IgD-negative memory B cell (primary cell): ENCODE measurements around the gene HYDIN. TPM values are rescaled to one million over a fixed set of nuclear protein-coding genes. Genes with fewer than 3 reads are reported as not detected.

Experiments
- H3K27ac Mint-ChIP-seq, 3 donors: one replicate each; pipeline ENCODE4 v1.8.0; 2020 to 2022; ENCODE audit warnings: mild to moderate bottlenecking in 3 of 3, mixed read lengths in 3 of 3, moderate library complexity in 1 of 3
- H3K27me3 Mint-ChIP-seq: one replicate; pipeline ENCODE4 v1.8.0; 2021; ENCODE audit warnings: mixed read lengths
- H3K36me3 Mint-ChIP-seq: one replicate; pipeline ENCODE4 v1.8.0; 2020; ENCODE audit warnings: mild to moderate bottlenecking, mixed read lengths
- H3K4me1 Mint-ChIP-seq, 3 donors: one replicate each; pipeline ENCODE4 v1.8.0; 2020 to 2022; ENCODE audit warnings: mixed read lengths in 3 of 3, mild to moderate bottlenecking in 1 of 3
- H3K4me3 Mint-ChIP-seq, 4 donors: one replicate each; pipeline ENCODE4 v1.8.0; 2020 to 2022; ENCODE audit warnings: mild to moderate bottlenecking in 4 of 4, mixed read lengths in 4 of 4, moderate library complexity in 3 of 4
- H3K9me3 Mint-ChIP-seq, 3 donors: one replicate each; pipeline ENCODE4 v1.8.0; 2020 to 2021; ENCODE audit warnings: mixed read lengths in 3 of 3, mild to moderate bottlenecking in 1 of 3
- polyA plus RNA-seq: library from polyadenylated mRNA; unstranded; fragments of 300-500 nt; fragmentation: Illumina TruSeq; gene quantifications from one replicate; pipeline ENCODE4 v1.2.3, GENCODE V29; 2021

HYDIN gene
- polyA plus RNA-seq, 1 donor from 2014 or later, result not detected

DNA sequence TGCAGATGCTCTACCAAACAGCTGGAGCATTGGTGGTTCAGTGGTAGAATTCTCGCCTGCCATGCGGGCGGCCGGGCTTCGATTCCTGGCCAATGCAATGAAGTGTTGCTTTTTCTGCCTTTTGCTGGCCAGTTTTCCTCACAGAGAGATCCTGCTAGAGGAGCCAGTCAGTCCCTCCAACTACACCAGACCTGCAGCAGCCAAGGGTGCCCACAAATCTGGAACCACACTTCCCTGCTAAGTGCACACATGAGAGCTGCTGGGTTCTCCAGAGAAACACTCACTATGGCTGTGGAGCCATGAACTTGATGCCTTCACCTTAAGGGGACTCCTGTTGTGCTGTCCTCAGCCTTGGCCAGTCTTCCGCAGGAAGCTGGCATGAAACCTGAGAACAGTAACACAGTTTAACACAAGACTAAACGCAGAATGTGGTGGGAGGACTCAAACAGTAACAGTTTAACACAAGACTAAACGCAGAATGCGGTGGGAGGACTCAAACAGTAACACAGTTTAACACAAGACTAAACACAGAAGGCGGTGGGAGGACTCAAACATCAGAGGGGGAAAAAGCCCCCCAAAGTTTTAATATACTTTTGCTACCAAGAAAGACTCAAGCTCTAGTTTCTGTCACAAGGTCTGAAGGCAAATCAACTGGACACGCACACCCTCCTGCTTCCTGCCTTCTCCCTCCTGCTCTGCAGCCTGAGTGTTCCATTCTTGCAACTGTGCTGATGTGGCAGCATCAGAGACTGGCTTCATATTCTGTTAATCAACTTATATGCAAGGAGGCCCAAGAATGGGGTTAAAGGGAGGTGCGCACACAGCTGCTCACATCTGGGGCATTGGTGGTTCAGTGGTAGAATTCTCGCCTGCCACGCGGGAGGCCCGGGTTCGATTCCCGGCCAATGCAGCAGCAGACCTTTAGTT, 441.6 kb downstream of the HYDIN start:
- Mint-ChIP-seq H3K27me3 (no peaks in the 10 kb centered on the region), H3K4me3 (no peak overlapping the region), H3K36me3 (peaks cover 1% of the 10 kb centered on the region), H3K9me3 (no peaks in the 10 kb centered on the region), H3K27ac (no peak overlapping the region), H3K4me1 (peaks cover 9 to 19% (median 16%) of the 10 kb centered on the region in 3 donors)

DNA sequence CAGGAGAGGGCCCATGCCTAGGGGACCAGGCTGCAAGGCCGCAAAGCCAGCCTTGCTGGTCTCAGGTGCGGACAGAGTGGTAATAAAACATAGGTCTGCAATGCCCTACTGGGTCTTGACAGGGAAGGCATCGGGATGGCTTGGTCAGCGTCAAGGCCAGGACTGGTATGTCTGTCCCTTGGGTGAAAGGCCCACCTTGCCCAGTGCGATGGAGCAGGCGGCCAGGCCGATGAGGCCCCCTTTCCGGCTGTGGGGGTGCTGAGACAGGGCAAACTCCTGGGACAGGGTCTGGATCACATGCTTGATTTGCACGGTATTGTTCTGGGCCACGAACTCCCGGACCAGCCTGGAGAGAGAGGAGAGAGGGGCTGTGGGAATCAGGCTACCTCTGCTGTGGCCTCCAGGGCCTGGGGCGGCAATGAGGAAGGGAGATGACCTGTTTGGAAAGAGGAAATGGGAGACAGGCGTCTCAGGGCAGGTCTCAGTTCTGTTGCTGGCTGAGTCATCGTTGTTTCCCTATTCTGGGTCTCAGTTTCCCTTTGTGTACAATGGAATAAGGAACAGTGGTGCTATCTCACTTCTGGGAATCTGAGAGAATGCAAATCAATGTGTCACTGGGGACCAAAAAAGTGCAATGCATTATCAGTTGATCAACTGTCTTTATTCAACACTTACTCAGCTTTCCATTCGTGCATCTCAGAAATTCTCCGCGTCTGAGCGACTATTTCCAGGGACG, 444.3 kb downstream of the HYDIN start:
- no peaks in the 10 kb centered on the region for H3K9me3 Mint-ChIP-seq
- peaks cover 5% of the 10 kb centered on the region for H3K36me3 Mint-ChIP-seq
- H3K27me3 Mint-ChIP-seq, result no peaks in the 10 kb centered on the region
- H3K4me3 Mint-ChIP-seq, result no peak overlapping the region
- H3K4me1 Mint-ChIP-seq, result peaks cover 0 to 6% (median 6%) of the 10 kb centered on the region in 3 donors
- no peak overlapping the region for H3K27ac Mint-ChIP-seq

DNA sequence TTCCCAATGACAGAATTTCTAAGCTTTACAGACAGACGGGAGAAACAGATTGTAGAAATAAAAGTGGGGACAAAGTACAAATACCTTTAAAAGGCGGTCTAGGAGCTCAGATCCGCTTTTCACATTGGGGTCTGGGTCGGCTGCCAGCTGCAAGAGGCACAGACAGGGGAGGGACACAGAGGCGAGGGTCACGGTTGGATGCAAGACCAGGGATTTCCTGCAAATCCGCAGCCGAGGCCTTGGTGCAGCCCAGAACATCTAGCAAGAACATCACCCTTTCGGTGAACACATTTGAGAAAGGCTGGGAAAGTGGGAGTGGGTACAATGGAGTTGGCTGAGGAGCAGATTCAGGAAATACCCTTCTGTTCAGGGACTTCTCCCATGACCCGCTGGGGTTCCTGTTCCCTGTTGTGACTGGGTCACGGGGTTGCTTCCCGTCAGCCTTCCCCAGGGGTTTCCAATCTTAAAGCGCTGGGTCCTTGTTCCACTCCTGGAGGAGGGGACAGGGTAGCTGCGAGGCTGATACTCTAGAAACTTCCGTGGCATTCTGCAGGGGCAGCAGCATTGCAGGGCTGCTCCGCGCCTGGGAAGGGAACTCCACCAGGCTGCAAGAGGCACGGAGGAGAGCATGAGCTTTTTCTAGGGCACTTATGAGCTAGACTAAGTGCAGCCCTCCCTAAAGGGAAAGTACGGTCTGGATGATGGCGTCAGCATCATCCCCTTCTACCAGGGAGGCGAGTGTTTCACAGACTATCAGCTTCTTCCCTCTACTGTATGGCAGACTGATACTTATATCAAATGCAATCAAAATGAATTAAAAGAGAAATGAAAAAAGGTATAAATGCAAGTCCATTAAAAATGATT, 445.6 kb downstream of the HYDIN start:
- no peaks in the 10 kb centered on the region for H3K9me3 Mint-ChIP-seq
- no peaks in the 10 kb centered on the region for H3K27me3 Mint-ChIP-seq
- peaks cover 5% of the 10 kb centered on the region for H3K36me3 Mint-ChIP-seq
- no peak overlapping the region for H3K4me3 Mint-ChIP-seq
- H3K4me1 Mint-ChIP-seq, result peaks cover 0 to 4% (median 2%) of the 10 kb centered on the region in 3 donors
- H3K27ac Mint-ChIP-seq, result no peak overlapping the region

DNA sequence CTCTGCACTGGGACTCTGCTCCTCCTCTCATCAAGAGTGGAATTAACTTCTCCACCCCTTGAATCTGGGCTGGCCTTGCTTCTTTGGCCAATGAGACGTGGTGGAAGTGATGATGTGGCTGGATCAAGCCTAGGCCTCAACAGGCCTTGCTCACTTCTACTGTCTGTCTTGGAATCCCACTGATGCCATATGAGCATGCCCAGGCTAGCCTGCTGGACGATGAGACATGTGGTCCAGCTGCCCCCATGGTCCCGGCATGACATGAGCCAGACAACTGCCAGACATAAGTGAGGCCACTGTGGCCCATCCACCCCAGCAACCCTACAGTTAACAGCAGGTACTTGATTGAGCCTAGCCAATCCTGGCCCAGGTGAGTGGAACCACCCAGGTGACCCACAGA, 448.3 kb downstream of the HYDIN start:
- no peak overlapping the region for H3K27ac Mint-ChIP-seq
- no peaks in the 10 kb centered on the region for H3K9me3 Mint-ChIP-seq
- peaks cover 9% of the 10 kb centered on the region for H3K36me3 Mint-ChIP-seq
- no peak overlapping the region for H3K4me3 Mint-ChIP-seq
- H3K27me3 Mint-ChIP-seq, result no peaks in the 10 kb centered on the region
- no peaks in the 10 kb centered on the region for H3K4me1 Mint-ChIP-seq

DNA sequence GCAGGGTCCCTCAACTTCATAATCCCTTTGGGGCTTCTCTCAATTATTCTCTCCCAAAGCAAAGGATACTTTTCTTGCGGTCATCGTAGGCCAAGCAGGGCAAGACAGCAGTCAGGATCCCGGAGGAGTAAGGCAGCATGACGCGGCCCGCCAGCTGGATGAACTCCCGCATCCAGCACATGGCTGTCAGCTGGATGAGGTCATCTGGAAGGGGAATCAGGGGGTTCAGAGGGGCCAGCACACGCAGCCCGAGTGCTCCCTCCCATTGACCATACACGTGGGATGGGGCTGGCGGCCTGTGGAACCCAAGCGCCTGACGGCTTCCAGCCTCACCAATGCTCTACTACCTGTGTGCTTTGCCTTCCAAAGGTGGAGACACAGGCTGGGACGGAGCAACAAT, 448.7 kb downstream of the HYDIN start:
- no peaks in the 10 kb centered on the region for H3K27me3 Mint-ChIP-seq
- H3K36me3 Mint-ChIP-seq, result peaks cover 9% of the 10 kb centered on the region
- H3K4me3 Mint-ChIP-seq, result no peak overlapping the region
- no peaks in the 10 kb centered on the region for H3K4me1 Mint-ChIP-seq
- H3K27ac Mint-ChIP-seq, result no peak overlapping the region
- no peaks in the 10 kb centered on the region for H3K9me3 Mint-ChIP-seq

DNA sequence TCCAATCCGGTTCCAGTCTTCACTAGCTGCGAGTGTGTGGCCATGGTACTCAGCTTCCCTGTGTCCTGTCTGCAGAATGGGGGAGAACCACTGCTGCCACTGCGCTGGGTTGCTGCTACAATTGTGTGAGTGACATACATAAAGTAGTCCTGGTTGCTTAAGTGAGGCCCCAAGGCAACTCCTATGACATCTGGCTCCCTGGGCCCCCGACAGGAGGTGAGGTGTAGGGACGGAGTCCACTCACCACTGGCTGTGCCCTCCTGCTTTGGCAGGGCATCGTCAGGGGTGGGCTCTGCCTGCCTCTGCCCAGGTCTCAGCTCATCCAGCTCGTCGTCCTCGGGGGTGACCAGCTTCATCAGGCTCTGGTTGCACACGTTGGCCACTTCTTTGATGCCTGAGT, 450.0 kb downstream of the HYDIN start:
- Mint-ChIP-seq H3K9me3 (no peaks in the 10 kb centered on the region), H3K27ac (no peak overlapping the region), H3K4me1 (no peaks in the 10 kb centered on the region), H3K4me3 (peak overlapping the region in 1 of 4 donors; percentile 23), H3K27me3 (no peaks in the 10 kb centered on the region), H3K36me3 (peaks cover 9% of the 10 kb centered on the region)

DNA sequence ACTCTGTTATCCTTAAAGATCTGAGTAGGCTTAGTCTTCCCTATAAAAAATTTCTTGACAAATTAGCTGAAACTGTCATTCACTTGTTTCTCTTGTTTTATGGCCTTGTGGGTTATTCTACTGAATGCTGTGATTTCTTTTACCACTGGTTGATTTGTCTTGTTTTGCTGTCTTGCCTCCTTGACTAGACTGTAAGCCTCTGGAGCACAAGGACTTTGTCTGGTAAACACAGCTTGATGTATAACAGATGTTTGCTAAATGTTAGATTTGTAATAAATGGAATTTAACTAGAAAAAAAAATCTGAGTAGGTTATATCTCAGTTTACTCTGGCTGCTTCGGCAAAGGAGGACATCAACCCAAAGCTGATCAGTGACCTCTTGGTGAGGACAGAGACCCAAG, 451.2 kb downstream of the HYDIN start:
- Mint-ChIP-seq H3K9me3 (no peaks in the 10 kb centered on the region), H3K27ac (no peak overlapping the region), H3K36me3 (peaks cover 11% of the 10 kb centered on the region), H3K4me3 (no peak overlapping the region), H3K27me3 (no peaks in the 10 kb centered on the region), H3K4me1 (no peaks in the 10 kb centered on the region)

DNA sequence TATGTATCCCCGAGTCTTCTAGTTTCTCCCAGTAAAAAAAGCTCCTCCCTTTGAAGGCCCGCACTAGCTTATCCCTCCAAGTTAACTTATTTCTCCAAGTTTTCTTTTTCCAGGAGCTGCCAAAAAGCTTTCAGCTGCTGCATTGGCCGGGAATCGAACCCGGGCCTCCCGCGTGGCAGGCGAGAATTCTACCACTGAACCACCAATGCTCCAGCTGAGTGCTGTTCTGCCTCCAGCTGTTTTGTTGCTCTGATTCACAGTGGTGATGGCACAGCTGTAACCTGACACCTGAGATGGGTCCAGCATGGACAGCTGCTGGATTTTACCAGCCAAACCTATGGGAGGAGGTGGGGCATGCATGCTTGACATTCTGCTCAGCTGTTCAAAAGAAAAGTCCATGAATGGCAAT, 451.6 kb downstream of the HYDIN start:
- Mint-ChIP-seq H3K4me3 (no peak overlapping the region), H3K9me3 (no peaks in the 10 kb centered on the region), H3K27ac (no peak overlapping the region), H3K36me3 (peaks cover 11% of the 10 kb centered on the region), H3K4me1 (no peaks in the 10 kb centered on the region), H3K27me3 (no peaks in the 10 kb centered on the region)

DNA sequence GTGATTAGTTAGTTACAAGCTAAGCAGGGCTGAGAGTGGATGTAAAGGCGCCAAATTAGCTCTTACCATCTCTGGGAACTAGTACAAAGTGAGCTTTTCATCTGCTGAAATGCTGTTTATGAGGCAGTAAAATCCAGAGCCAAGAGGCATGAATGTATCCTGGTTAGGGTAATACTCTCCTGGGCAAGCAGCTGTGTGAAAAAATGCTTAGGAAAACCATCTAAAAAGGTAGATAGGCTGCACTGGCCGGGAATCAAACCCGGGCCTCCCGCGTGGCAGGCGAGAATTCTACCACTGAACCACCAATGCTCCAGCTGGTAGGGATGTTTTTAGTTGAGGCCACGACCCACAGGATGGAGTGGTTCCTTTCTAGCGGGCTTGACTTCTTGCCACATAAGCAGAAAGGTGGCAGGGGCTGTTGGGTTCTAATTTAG, 452.5 kb downstream of the HYDIN start:
- Mint-ChIP-seq H3K36me3 (peaks cover 15% of the 10 kb centered on the region), H3K4me1 (no peaks in the 10 kb centered on the region), H3K9me3 (no peaks in the 10 kb centered on the region), H3K27ac (no peak overlapping the region), H3K4me3 (no peak overlapping the region), H3K27me3 (no peaks in the 10 kb centered on the region)

DNA sequence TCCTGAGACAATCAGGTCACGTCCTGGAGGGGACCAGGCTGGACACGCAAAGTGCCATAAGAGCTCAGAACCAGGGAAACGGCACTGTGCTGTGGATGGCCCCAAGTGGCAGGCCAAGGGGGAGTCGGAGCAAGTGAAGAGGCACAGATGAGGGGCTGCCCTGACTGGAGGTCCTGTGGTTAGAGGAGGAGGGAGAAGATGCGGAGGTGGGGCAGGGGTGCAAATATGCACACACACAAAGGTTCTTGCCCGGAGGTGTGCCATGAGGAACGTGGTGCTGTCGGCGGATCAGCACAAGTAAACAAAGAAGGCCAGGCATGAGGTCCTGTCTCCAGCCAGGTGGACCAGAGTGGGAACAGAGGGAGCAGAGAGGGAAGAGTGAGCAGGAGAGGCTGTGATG, 453.0 kb downstream of the HYDIN start:
- Mint-ChIP-seq H3K4me1 (no peaks in the 10 kb centered on the region), H3K4me3 (peak overlapping the region in 1 of 4 donors; percentile 39), H3K27me3 (no peaks in the 10 kb centered on the region), H3K36me3 (peaks cover 15% of the 10 kb centered on the region), H3K9me3 (no peaks in the 10 kb centered on the region), H3K27ac (no peak overlapping the region)

DNA sequence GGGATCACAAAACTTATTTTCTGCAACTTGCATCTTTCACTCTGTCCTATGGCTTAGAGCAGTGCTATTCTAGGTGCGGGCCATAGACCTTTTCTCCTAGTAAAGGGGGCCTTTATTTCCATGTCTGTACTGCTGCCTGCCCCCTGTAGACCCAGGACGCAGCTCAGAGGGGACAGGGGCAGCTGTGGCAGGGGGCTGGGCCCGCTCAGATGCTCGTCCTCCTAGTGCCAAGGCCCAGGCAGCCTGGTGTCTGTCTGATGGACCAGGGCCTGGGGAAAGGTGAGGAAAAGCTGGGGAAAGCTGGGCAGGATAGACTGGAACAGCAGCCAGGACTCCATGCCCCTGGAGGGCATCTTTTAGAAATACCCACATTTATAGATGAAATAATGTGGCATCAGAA, 455.1 kb downstream of the HYDIN start:
- no peak overlapping the region for H3K4me3 Mint-ChIP-seq
- no peak overlapping the region for H3K27ac Mint-ChIP-seq
- no peaks in the 10 kb centered on the region for H3K9me3 Mint-ChIP-seq
- no peaks in the 10 kb centered on the region for H3K27me3 Mint-ChIP-seq
- H3K36me3 Mint-ChIP-seq, result peaks cover 13% of the 10 kb centered on the region
- peaks cover 0 to 2% (median 0%) of the 10 kb centered on the region in 3 donors for H3K4me1 Mint-ChIP-seq

DNA sequence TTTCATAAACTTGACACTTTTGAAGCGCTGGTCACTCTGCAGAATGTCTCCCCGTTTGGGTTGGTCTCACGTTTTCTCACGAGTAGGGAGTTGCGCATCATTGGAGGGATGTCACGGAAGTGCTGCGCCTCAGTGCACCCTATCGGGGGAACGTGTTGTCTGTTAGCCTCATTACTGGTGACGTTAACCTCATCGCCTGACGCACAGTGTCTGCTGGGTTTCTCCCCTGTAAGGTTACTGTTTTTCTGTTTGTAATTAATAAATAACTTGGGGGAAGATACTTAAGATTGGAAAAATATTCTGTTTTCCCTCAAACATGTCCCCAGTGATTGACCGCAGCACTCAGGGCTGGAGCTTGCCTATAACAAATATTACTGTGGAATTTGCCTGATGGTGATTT, 456.3 kb downstream of the HYDIN start:
- H3K4me3 Mint-ChIP-seq, result peak overlapping the region in 1 of 4 donors; percentile 7
- no peaks in the 10 kb centered on the region for H3K9me3 Mint-ChIP-seq
- H3K27me3 Mint-ChIP-seq, result no peaks in the 10 kb centered on the region
- H3K36me3 Mint-ChIP-seq, result peaks cover 13% of the 10 kb centered on the region
- no peak overlapping the region for H3K27ac Mint-ChIP-seq
- H3K4me1 Mint-ChIP-seq, result peaks cover 0 to 2% (median 0%) of the 10 kb centered on the region in 3 donors

DNA sequence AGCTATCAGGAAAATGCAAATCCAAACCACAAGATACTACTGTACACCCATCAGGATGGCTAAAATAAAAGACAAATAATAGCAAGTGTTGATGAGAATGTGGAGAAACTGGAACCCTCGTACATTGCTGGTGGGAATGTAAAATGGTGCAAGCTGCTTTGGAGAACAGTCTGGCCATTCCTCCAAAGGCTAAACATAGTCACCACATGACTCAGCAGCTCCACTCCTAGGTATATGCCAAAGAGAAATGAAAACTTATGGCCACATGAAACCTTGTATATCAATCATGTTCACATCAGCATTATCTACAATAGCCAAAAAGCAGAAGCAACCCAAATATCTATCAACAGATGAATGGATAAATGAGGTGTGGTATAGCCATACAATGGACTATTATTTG, 458.0 kb downstream of the HYDIN start:
- Mint-ChIP-seq H3K4me1 (peaks cover 0 to 2% (median 0%) of the 10 kb centered on the region in 3 donors), H3K36me3 (peaks cover 8% of the 10 kb centered on the region), H3K27ac (peak overlapping the region in 1 of 3 donors; percentile 27), H3K27me3 (no peaks in the 10 kb centered on the region), H3K4me3 (no peak overlapping the region), H3K9me3 (no peaks in the 10 kb centered on the region)

DNA sequence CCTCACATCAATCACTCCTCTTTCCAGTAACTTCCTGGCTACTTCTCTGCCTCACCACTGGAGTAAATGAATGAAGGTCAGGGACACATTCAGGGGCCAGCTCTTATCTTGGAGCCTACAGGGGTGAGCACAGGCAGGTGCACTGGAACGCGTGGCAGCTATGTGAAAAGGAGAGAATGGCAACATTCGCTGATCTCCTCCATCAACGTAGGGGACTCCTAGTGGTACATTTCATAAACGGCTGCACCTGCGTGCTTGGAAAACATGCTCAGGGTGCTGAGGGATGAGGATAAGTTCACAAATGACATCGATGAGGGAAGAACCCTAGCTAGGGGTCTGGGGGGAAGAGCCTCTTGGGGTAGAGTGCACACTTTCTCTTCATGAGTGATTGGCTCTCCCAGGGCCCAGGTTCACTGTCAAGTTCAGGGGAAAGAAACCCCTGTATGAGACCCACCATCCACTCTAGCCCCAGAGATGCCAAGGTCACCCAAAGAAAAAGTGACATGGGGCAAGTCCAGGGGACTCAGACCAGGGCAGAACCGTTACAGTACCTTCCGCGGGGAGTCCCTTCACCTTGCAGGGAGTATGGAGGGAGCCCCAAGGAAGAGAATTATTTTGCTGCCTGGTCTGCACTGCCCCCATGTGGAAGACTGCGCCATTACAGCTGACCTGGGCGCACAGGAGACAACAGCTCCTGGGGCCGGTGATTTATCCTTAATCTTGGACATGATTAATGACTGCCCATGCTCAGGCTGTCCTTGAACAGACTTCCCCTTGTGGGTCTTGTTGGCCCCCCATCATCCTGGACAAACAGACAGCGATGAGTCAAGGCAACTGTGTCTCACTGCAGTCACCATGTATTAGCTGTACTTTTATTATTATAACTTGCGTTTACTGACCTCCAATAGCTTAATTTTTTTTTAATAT, 459.6 kb downstream of the HYDIN start:
- Mint-ChIP-seq H3K4me3 (no peak overlapping the region), H3K36me3 (peaks cover 8% of the 10 kb centered on the region), H3K4me1 (peaks cover 0 to 2% (median 0%) of the 10 kb centered on the region in 3 donors), H3K27ac (peak overlapping the region in 1 of 3 donors; percentile 7), H3K9me3 (no peaks in the 10 kb centered on the region), H3K27me3 (no peaks in the 10 kb centered on the region)
